ENCODE measurements around the gene PPP4R3B.

GRCh38 chr2:55609193-55609794 lies 8.1 kb downstream of the PPP4R3B start:
- no peak for TF ChIP-seq CTCF (IDR thresholded peaks at IDR 0.05)
- no peak for TF ChIP-seq POLR2A (IDR thresholded peaks at IDR 0.05)
